Fibroblast of villous mesenchyme (primary cell): Measurements from ENCODE around the gene RGS6. TPM values are rescaled to one million over a fixed set of nuclear protein-coding genes. Genes with fewer than 3 reads are reported as not detected.

Experiments
- DNase-seq: peaks from one replicate; pipeline ENCODE4 v3.0.0-alpha.2; 2010; ENCODE audit warnings: low read depth
- H3K4me3 ChIP-seq: 2 replicates; pipeline ENCODE4 v1.5.1; 2011; ENCODE audit warnings: low read depth, mild to moderate bottlenecking, low read length
- total RNA-seq: library from RNA; depleted of rRNA; stranded (reverse); fragments of >200 nt; gene quantifications from 2 replicates; pipeline ENCODE4 v1.2.3, GENCODE V29; 2012
- TF ChIP-seq, protein P1 (sequence below): IDR thresholded peaks from 2 replicates; pipeline ENCODE4 v1.5.1; 2012; ENCODE audit warnings: low read depth, mild to moderate bottlenecking, low read length; ENCODE audit not compliant: insufficient read depth

RGS6 gene
- total RNA-seq, 1 donor = not detected

DNA sequence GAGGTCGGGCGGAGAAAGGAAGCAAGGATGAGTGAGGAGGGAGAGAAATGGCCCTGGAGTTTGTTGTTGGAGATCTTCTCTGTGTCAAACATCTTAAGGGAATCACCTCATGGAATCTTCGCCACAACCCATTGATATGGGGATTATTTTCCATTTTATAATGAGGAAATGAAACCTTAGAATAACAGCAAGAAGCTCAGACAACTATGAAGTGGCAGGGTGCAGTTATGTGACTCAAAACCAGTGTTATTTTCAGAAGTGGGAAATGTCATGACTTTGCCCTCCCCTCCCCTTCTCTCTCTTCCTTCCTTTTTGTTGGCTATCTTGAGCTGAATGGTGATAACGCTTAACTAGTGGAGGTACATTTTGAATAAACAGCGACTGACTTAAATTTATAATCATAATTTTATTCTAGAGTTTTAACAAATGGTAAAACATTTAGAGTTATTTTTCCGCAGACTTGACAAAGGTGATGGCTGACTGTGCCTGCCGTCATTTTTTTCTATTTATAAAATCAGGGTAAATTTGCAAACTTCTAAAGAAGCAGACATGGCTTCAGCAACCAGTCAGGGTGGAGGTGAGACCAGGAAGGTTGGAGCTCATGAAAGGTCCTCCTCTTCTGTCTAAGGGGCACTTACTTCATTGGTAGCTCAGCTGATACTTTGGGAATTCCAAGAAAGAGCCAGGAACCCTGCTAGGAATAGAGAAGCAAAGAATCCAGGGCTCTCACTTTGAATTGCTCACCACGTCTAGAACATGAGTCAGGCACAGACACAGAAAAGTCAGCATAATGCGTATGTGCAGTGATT is 232.4 kb downstream of the RGS6 start:
- no peak overlapping the region for H3K4me3 ChIP-seq
- TF ChIP-seq, protein P1, sequence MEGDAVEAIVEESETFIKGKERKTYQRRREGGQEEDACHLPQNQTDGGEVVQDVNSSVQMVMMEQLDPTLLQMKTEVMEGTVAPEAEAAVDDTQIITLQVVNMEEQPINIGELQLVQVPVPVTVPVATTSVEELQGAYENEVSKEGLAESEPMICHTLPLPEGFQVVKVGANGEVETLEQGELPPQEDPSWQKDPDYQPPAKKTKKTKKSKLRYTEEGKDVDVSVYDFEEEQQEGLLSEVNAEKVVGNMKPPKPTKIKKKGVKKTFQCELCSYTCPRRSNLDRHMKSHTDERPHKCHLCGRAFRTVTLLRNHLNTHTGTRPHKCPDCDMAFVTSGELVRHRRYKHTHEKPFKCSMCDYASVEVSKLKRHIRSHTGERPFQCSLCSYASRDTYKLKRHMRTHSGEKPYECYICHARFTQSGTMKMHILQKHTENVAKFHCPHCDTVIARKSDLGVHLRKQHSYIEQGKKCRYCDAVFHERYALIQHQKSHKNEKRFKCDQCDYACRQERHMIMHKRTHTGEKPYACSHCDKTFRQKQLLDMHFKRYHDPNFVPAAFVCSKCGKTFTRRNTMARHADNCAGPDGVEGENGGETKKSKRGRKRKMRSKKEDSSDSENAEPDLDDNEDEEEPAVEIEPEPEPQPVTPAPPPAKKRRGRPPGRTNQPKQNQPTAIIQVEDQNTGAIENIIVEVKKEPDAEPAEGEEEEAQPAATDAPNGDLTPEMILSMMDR = no peak
- no peak for DNase-seq

DNA sequence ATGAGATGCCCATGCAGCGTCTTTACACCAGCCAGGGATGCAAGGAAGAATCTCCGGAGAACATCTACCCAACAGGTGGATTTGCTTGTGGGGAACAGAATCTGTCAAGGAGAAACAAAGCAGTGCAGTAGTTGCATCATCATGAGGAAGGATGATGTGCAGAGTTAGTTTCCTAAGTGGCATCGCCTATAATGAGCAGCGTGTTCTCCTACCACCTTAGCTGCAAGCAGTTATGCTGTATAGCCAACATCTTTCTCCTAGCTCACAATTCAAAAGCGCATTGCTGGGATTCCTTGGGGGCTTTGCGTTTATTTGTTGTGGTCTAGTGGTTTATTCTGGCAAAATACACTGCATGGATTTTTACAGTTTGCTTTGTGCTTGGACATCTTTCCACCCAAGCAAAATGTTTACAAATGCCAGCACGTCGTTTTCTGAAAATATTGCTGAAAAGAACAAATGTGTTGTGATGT is 233.0 kb downstream of the RGS6 start:
- TF ChIP-seq, protein P1 = no peak
- no peak overlapping the region for H3K4me3 ChIP-seq
- DNase-seq = no peak

DNA sequence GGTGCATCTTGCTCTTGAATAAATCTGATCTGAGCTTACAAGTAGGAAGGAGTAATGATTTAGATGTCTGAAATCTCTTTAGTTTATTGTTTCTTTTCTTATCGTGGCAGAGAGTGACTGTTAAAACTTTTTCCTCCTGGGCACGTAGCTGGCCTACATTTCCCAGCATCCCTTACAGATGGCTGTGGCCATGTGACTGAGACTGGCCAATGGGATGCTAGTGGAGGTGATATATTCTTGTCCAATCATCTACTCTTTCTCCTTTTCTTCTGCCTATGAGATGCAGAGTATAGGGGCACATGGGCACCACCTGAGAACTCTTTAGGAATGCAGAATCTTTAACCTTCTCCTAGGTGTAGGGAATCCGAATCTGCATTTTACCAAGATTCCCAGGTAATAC is 237.3 kb downstream of the RGS6 start:
- H3K4me3 ChIP-seq = no peak overlapping the region
- TF ChIP-seq, protein P1 = no peak
- DNase-seq = no peak

DNA sequence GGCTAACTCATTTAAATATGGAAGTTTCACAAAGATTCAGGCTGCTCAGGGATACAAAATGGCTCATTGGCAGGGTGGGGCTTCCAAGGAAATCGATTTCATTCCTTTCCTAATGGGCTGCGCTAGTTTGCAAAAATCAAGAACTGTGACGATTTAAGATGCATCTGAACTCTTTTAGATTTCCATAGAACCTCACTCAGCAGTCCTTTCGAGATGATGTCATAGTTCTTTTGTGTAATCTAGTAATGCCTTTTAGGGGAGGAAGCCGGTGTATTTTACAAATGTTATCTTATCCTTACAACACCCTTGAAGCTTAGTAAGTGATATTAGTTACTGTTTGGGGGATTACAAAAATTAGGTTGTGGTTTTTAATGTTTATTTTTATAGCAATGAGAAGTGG is 239.8 kb downstream of the RGS6 start:
- TF ChIP-seq, protein P1 = no peak
- DNase-seq = no peak
- H3K4me3 ChIP-seq = no peak overlapping the region

DNA sequence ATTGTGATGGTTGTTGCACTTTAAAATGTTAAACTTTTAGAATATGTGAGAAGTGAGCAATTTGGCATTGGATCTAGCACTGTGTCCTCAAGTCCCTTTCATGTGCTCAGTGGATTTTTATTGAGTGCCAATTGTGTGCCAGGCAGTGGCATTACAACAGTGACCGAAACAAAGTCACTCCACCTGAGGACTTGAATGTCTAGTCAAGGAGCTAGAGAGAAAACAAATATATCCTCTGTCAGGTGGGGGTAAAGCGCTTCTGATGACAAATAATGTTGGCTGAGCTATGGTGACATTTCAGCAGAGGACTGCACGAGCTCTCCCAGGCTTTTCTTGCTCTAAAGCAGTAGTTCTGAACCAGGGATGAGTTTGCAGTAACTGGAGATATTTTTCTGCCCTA is 240.4 kb downstream of the RGS6 start:
- no peak for DNase-seq
- TF ChIP-seq, protein P1 = no peak
- no peak overlapping the region for H3K4me3 ChIP-seq

DNA sequence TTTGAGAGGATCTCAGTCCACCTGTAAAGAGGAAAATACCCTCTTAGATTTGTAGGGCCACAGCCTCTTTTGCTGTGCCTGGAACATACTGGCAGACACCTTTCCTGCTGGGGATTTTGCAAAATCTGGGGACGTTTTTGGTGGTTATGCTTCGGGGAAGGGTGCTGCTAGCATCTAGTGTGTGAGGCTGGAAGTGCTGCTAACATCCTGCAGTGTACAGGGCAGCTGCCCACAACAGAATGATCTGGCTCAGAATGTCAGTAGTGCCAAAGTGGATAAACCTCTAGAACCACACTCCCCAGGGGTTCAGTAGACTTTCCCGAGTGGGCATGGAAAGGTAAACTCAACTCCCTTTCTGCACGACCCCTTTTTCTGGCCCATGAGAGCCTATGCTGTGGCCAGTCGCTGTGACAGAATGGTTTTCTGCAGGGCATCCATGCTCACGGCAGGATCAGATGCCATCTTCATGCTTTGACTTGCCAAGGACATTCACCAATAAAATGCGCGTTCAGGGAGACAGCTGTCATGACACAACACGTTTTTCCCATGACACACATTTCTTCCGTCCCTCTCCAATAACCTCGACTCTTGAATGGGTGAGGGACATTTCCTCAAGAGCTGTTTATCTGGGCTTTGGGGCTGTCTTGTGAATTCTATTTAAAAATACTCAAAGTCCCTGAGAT is 240.9 kb downstream of the RGS6 start:
- no peak overlapping the region for H3K4me3 ChIP-seq
- no peak for DNase-seq
- TF ChIP-seq, protein P1 = no peak
